Mesendoderm (in vitro differentiated cells): Measurements from ENCODE around the gene TFPT.

Source experiments
- DNase-seq: peaks from one replicate; pipeline ENCODE4 v3.0.0; 2013
- H2AK5ac ChIP-seq: 2 replicates; pipeline ENCODE4 v1.6.1; 2013; ENCODE audit warnings: low read length, inconsistent platforms
- H2BK120ac ChIP-seq: 2 replicates; pipeline ENCODE4 v1.6.1; 2013; ENCODE audit warnings: low read depth, mild to moderate bottlenecking, low read length, moderate library complexity, mixed read lengths
- H2BK15ac ChIP-seq: replicated peaks from 2 replicates; pipeline ENCODE4 v1.6.1; 2013; ENCODE audit warnings: low read depth, mild to moderate bottlenecking, moderate library complexity
- H2BK5ac ChIP-seq: 2 replicates; pipeline ENCODE4 v1.6.1; 2013; ENCODE audit warnings: low read length, inconsistent platforms
- H3K18ac ChIP-seq: 2 replicates; pipeline ENCODE4 v1.6.1; 2013; ENCODE audit warnings: mild to moderate bottlenecking, low read length, mixed read lengths
- H3K23ac ChIP-seq: one replicate; pipeline ENCODE4 v1.6.1; 2013; ENCODE audit warnings: low read length
- H3K27ac ChIP-seq: 2 replicates; pipeline ENCODE4 v1.5.1; 2013; ENCODE audit warnings: low read depth, mild to moderate bottlenecking, inconsistent platforms, low read length, moderate library complexity
- H3K27me3 ChIP-seq: 2 replicates; pipeline ENCODE4 v1.6.1; 2013; ENCODE audit warnings: low read length, control low read depth, mild to moderate bottlenecking, inconsistent platforms; ENCODE audit not compliant: insufficient read depth, poor library complexity
- H3K36me3 ChIP-seq: 2 replicates; pipeline ENCODE4 v1.6.1; 2013; ENCODE audit warnings: low read length, inconsistent platforms; ENCODE audit not compliant: control insufficient read depth, insufficient read depth
- H3K4ac ChIP-seq: one replicate; pipeline ENCODE4 v1.6.1; 2013; ENCODE audit warnings: low read depth, mild to moderate bottlenecking, low read length, moderate library complexity
- H3K4me1 ChIP-seq: 2 replicates; pipeline ENCODE4 v1.6.1; 2013; ENCODE audit warnings: low read depth, low read length, inconsistent platforms; ENCODE audit not compliant: control insufficient read depth
- H3K4me2 ChIP-seq: 2 replicates; pipeline ENCODE4 v1.6.1; 2013; ENCODE audit warnings: low read length
- H3K4me3 ChIP-seq: 2 replicates; pipeline ENCODE4 v1.5.1; 2013; ENCODE audit warnings: mild to moderate bottlenecking, low read length
- H3K56ac ChIP-seq: one replicate; pipeline ENCODE4 v1.6.1; 2013; ENCODE audit warnings: low read length
- H3K79me1 ChIP-seq: 2 replicates; pipeline ENCODE4 v1.6.1; 2013; ENCODE audit warnings: low read length, inconsistent platforms
- H3K79me2 ChIP-seq: 2 replicates; pipeline ENCODE4 v1.6.1; 2013; ENCODE audit warnings: mild to moderate bottlenecking, low read length; ENCODE audit not compliant: control insufficient read depth, insufficient read depth
- H3K9ac ChIP-seq: 2 replicates; pipeline ENCODE4 v1.6.1; 2013; ENCODE audit warnings: low read length, inconsistent platforms
- H4K5ac ChIP-seq: one replicate; pipeline ENCODE4 v1.6.1; 2013; ENCODE audit warnings: low read length
- H4K8ac ChIP-seq: one replicate; pipeline ENCODE4 v1.6.1; 2013; ENCODE audit warnings: low read depth, mild to moderate bottlenecking, control low read depth, low read length, moderate library complexity
- WGBS: extraction: QIAGEN DNeasy Blood & Tissue Kit; methylation state at CpG from one replicate; pipeline ENCODE4 v1.1.7; 2013; ENCODE audit warnings: low lambda C conversion rate, missing lambda C conversion rate; ENCODE audit not compliant: insufficient coverage; ENCODE audit errors: extremely low coverage; 5-methylcytosine and 5-hydroxymethylcytosine counted together

Gene TFPT

DNA sequence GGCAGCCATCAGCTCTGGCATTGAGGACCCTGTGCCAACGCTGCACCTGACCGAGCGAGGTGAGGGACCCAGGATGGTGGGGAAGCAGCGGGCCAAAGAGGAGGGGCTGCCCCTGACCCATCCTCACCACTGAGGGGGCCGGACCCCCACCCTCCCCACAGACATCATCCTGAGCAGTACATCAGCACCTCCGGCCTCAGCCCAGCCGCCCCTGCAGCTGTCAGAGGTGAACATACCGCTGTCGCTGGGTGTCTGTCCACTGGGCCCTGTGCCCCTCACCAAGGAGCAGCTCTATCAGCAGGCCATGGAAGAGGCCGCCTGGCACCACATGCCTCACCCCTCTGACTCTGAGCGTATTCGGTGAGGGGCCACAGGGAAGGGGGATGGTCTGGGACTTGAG is 36.8 kb upstream of the TFPT start:
- DNase-seq: no peak
- whole genome bisulfite sequencing: no CpG with 5 or more reads among the region's 12 CpGs
- Histone ChIP-seq H3K9ac (no peak overlapping the region), H3K4ac (no peak overlapping the region), H3K27ac (no peak overlapping the region), H2BK5ac (no peak overlapping the region), H4K5ac (no peak overlapping the region), H2BK15ac (no peak overlapping the region), H2BK120ac (no peak overlapping the region), H3K4me2 (no peak overlapping the region), H3K36me3 (peaks cover 32% of the 10 kb centered on the region), H3K79me2 (no peaks in the 10 kb centered on the region), H3K4me3 (no peak overlapping the region), H4K8ac (no peak overlapping the region), H3K56ac (no peak overlapping the region), H3K23ac (no peak overlapping the region), H2AK5ac (no peak overlapping the region), H3K18ac (no peak overlapping the region), H3K4me1 (no peaks in the 10 kb centered on the region), H3K27me3 (no peaks in the 10 kb centered on the region), H3K79me1 (no peaks in the 10 kb centered on the region)

DNA sequence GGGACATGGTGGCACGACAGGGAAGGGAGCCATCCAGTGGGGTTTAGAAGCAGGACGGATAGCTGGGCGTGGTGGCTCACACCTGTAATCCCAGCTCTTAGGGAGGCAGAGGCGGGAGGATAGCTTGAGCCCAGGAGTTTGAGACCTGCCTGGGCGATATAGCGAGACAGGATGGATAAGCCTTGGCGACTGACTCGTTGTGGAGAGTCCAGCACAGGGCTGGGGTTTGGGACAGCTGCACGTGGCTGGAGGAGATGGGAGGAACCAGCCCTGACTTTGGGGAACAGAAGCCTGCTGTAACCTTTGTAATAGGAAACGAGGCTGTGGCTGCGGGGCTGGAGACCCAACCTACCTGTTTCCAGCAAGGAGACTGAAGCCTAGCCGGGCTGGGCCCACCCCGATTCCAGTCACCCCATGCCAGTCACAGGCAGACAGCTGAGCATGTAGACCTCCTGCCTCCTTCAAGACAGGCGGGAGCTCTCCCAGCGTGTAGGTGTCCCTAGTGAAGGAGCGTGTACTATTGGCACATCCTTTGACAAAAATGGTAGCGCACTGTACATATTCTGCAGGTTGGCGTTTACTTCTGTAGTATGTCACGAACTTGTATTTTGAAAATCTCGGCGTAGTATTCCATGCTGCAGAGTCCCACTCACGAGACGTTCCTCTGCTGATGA is 36.0 kb upstream of the TFPT start:
- no peak overlapping the region for H4K5ac ChIP-seq
- peaks cover 40% of the 10 kb centered on the region for H3K36me3 ChIP-seq
- H2BK5ac ChIP-seq: no peak overlapping the region
- H3K27ac ChIP-seq: no peak overlapping the region
- no peak overlapping the region for H3K56ac ChIP-seq
- H3K79me2 ChIP-seq: no peaks in the 10 kb centered on the region
- no peak overlapping the region for H2BK120ac ChIP-seq
- no peaks in the 10 kb centered on the region for H3K27me3 ChIP-seq
- WGBS: no CpG with 5 or more reads among the region's 23 CpGs
- H3K4ac ChIP-seq: no peak overlapping the region
- H3K4me2 ChIP-seq: no peak overlapping the region
- no peaks in the 10 kb centered on the region for H3K4me1 ChIP-seq
- H3K23ac ChIP-seq: no peak overlapping the region
- no peak overlapping the region for H2AK5ac ChIP-seq
- no peak for DNase-seq
- H3K79me1 ChIP-seq: no peaks in the 10 kb centered on the region
- H4K8ac ChIP-seq: no peak overlapping the region
- no peak overlapping the region for H3K4me3 ChIP-seq
- H2BK15ac ChIP-seq: no peak overlapping the region
- H3K9ac ChIP-seq: no peak overlapping the region
- H3K18ac ChIP-seq: no peak overlapping the region

- H3K79me2 ChIP-seq: no peaks in the 10 kb centered on the region
- H4K8ac ChIP-seq: no peak overlapping the region
- H3K27ac ChIP-seq: no peak overlapping the region
- WGBS: no CpG with 5 or more reads among the region's 12 CpGs
- no peak for DNase-seq
- H3K4me3 ChIP-seq: no peak overlapping the region
- no peak overlapping the region for H3K4me2 ChIP-seq
- peaks cover 44% of the 10 kb centered on the region for H3K36me3 ChIP-seq
- H2BK15ac ChIP-seq: no peak overlapping the region
- no peak overlapping the region for H3K9ac ChIP-seq
- peaks cover 3% of the 10 kb centered on the region for H3K79me1 ChIP-seq
- no peak overlapping the region for H3K56ac ChIP-seq
- H4K5ac ChIP-seq: no peak overlapping the region
- no peak overlapping the region for H2BK120ac ChIP-seq
- H2BK5ac ChIP-seq: no peak overlapping the region
- no peak overlapping the region for H3K18ac ChIP-seq
- no peaks in the 10 kb centered on the region for H3K4me1 ChIP-seq
- H3K4ac ChIP-seq: no peak overlapping the region
- H2AK5ac ChIP-seq: no peak overlapping the region
- H3K23ac ChIP-seq: no peak overlapping the region
- no peaks in the 10 kb centered on the region for H3K27me3 ChIP-seq
These were observed 33.8 kb upstream of the TFPT start for GRCh38 chr19:54149021-54149812.

DNA sequence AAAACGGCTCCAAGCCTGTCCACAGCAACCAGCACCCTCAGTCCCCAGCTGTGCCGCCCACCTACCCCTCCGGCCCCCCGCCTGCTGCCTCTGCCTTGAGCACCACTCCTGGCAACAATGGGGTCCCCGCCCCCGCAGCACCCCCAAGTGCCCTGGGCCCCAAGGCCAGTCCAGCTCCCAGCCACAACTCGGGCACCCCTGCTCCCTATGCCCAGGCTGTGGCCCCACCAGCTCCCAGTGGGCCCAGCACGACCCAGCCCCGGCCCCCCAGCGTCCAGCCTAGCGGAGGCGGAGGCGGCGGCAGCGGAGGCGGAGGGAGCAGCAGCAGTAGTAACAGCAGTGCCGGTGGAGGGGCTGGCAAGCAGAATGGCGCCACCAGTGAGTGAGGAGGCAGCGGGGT is 32.7 kb upstream of the TFPT start:
- no peak overlapping the region for H3K27ac ChIP-seq
- H2BK5ac ChIP-seq: no peak overlapping the region
- H4K8ac ChIP-seq: no peak overlapping the region
- H3K23ac ChIP-seq: no peak overlapping the region
- no peak overlapping the region for H3K56ac ChIP-seq
- H3K27me3 ChIP-seq: no peaks in the 10 kb centered on the region
- H3K9ac ChIP-seq: no peak overlapping the region
- H2BK120ac ChIP-seq: no peak overlapping the region
- H3K79me1 ChIP-seq: peaks cover 5% of the 10 kb centered on the region
- WGBS: no CpG with 5 or more reads among the region's 19 CpGs
- H3K4me1 ChIP-seq: no peaks in the 10 kb centered on the region
- H2AK5ac ChIP-seq: no peak overlapping the region
- H3K4me3 ChIP-seq: no peak overlapping the region
- no peak overlapping the region for H3K4ac ChIP-seq
- H3K36me3 ChIP-seq: peaks cover 43% of the 10 kb centered on the region
- no peak for DNase-seq
- H3K79me2 ChIP-seq: no peaks in the 10 kb centered on the region
- H3K4me2 ChIP-seq: no peak overlapping the region
- H4K5ac ChIP-seq: no peak overlapping the region
- no peak overlapping the region for H2BK15ac ChIP-seq
- H3K18ac ChIP-seq: no peak overlapping the region

- Histone ChIP-seq H3K4ac (no peak overlapping the region), H2AK5ac (no peak overlapping the region), H4K8ac (no peak overlapping the region), H2BK15ac (no peak overlapping the region), H3K79me1 (peaks cover 8% of the 10 kb centered on the region), H2BK5ac (no peak overlapping the region), H2BK120ac (no peak overlapping the region), H3K4me2 (no peak overlapping the region), H3K56ac (no peak overlapping the region), H3K79me2 (no peaks in the 10 kb centered on the region), H3K9ac (no peak overlapping the region), H3K36me3 (peaks cover 47% of the 10 kb centered on the region), H3K18ac (no peak overlapping the region), H3K4me1 (no peaks in the 10 kb centered on the region), H3K27ac (no peak overlapping the region), H3K23ac (no peak overlapping the region), H3K4me3 (no peak overlapping the region), H3K27me3 (no peaks in the 10 kb centered on the region), H4K5ac (no peak overlapping the region)
- DNase-seq: no peak
- no CpG with 5 or more reads among the region's 3 CpGs for WGBS
These were observed 32.2 kb upstream of the TFPT start for GRCh38 chr19:54147676-54148075.
